ENCODE results near the gene PTRH2. TPM values are rescaled to one million over a fixed set of nuclear protein-coding genes. Genes with fewer than 3 reads are reported as not detected.

The PTRH2 gene
- total and polyA plus RNA-seq, 2 donors (not counting 3 experiments of a cell fraction or from before 2014, with no cell fraction given), result 40.1 to 46.7 TPM

DNA sequence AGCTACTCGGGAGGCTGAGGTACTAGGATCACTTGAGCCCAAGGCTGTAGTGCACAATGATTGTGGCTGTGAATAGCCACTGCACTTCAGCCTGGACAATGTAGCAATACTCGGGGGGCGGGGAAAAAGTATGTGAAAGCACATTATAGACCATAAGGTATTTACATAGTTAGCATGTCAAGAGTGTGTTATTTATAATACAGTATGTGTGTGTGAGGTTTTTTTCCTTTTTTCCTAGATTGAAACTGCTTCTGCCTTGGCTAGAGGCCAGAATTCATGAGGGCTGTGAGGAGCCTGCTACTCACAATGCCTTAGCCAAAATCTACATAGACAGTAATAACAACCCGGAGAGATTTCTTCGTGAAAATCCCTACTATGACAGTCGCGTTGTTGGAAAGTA is 30.5 kb downstream of the PTRH2 start:
- no TSS peak for BruUV-seq (replicated peaks)
- H3K36me3 ChIP-seq (ENCODE audit: control insufficient read depth in 2 of 2, extremely low read depth in 1 of 2, insufficient read depth in 2 of 2, low read length in 2 of 2), result peaks cover 24 to 48% of the 10 kb centered on the region in 2 experiments

More for the DNA sequence above, 30.5 kb downstream of the PTRH2 start:
- H2AFZ ChIP-seq (ENCODE audit: low read depth, low read length), result no peak overlapping the region
- CTCF ChIA-PET, result interaction anchor here (1.6 kb wide), 1 partner anchor 183 kb away, joined by 6 read pairs; no protein-coding TSS in a partner anchor
- H3K4me1 ChIP-seq (ENCODE audit: control insufficient read depth, extremely low read depth, insufficient read depth, low read length), result peaks cover 1% of the 10 kb centered on the region
- H3K4me2 ChIP-seq (ENCODE audit: insufficient read depth, low read length), result no peak overlapping the region
- dilution Hi-C loops (cut with MboI; ENCODE audit: extremely low pct_ligation_motif_present, low sequenced_read_pairs), result no loop called here
- intact Hi-C loops (cut with micrococcal nuclease), result no loop called here
- no peaks in the 10 kb centered on the region for H3K9me3 ChIP-seq (replicated peaks; ENCODE audit: control insufficient read depth, insufficient read depth, low read length)
- H3K27me3 ChIP-seq (ENCODE audit: control insufficient read depth in 2 of 2, insufficient read depth in 2 of 2, low read length in 2 of 2), result no peaks in the 10 kb centered on the region
- DNase-seq (ENCODE audit: low read depth, low spot score), result no peak
- peaks cover 30% of the 10 kb centered on the region for H3K79me2 ChIP-seq (ENCODE audit: control insufficient read depth, insufficient read depth, low read length)
- TF ChIP-seq GATA2 (IDR thresholded peaks at IDR 0.05; ENCODE audit: insufficient read depth, insufficient read length, low read depth, low read length) (no peak), EZH2 (IDR thresholded peaks at IDR 0.05; ENCODE audit: borderline replicate concordance, low read depth, low read length, severe bottlenecking) (no peak), JUN (IDR thresholded peaks at IDR 0.05; ENCODE audit: borderline replicate concordance, insufficient read depth, insufficient read length, low read depth) (no peak), POLR2AphosphoS5 (IDR thresholded peaks at IDR 0.05; ENCODE audit: insufficient read depth, low read depth, low read length) (no peak), MYC (IDR thresholded peaks at IDR 0.05; ENCODE audit: low read depth, low read length) (no peak), POLR2A (IDR thresholded peaks at IDR 0.05; ENCODE audit: low read depth, low read length) (no peak), FOS (IDR thresholded peaks at IDR 0.05; ENCODE audit: borderline replicate concordance, insufficient read depth, low read length) (no peak)
- TF ChIP-seq, protein P1, sequence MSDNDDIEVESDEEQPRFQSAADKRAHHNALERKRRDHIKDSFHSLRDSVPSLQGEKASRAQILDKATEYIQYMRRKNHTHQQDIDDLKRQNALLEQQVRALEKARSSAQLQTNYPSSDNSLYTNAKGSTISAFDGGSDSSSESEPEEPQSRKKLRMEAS (IDR thresholded peaks at IDR 0.05; ENCODE audit: insufficient read depth, insufficient read length), result no peak
- TF ChIP-seq, protein P2, sequence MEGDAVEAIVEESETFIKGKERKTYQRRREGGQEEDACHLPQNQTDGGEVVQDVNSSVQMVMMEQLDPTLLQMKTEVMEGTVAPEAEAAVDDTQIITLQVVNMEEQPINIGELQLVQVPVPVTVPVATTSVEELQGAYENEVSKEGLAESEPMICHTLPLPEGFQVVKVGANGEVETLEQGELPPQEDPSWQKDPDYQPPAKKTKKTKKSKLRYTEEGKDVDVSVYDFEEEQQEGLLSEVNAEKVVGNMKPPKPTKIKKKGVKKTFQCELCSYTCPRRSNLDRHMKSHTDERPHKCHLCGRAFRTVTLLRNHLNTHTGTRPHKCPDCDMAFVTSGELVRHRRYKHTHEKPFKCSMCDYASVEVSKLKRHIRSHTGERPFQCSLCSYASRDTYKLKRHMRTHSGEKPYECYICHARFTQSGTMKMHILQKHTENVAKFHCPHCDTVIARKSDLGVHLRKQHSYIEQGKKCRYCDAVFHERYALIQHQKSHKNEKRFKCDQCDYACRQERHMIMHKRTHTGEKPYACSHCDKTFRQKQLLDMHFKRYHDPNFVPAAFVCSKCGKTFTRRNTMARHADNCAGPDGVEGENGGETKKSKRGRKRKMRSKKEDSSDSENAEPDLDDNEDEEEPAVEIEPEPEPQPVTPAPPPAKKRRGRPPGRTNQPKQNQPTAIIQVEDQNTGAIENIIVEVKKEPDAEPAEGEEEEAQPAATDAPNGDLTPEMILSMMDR (IDR thresholded peaks at IDR 0.05; ENCODE audit: extremely low read depth in 1 of 2, insufficient read depth in 1 of 2, low read depth in 1 of 2, low read length in 2 of 2), result no peak
- no peak overlapping the region for H3K27ac ChIP-seq (ENCODE audit: insufficient read depth, low read depth, low read length)
- no peak overlapping the region for H3K9ac ChIP-seq (replicated peaks; ENCODE audit: extremely low read depth, insufficient read depth, low read length)
- FAIRE-seq, result no peak
- no peaks in the 10 kb centered on the region for H3K9me1 ChIP-seq (replicated peaks; ENCODE audit: control insufficient read depth, extremely low read depth, insufficient read depth, low read length)
- POLR2A ChIA-PET, result no interaction called here
- peaks cover 2% of the 10 kb centered on the region for H4K20me1 ChIP-seq (replicated peaks; ENCODE audit: control insufficient read depth, extremely low read depth, insufficient read depth, low read length)
- H3K4me3 ChIP-seq (replicated peaks in 1 of 3; ENCODE audit: insufficient read depth in 1 of 3, low read depth in 1 of 3, low read length in 3 of 3), result no peak overlapping the region

All from endothelial cell of umbilical vein (primary cell).